CD4-positive, alpha-beta T cell treated with Interleukin-15 for 4 hours (primary cell): ENCODE results near the gene ANO10.
"Not testable (repeated sequence)": the region's sequence is repeated elsewhere in the genome, so short reads cannot be mapped to it uniquely, and the experiment has no call there.

Experiments
- DNase-seq: peaks from one replicate; pipeline ENCODE4 v3.0.0-alpha.2; 2020; ENCODE audit warnings: low spot score

The ANO10 gene

DNA sequence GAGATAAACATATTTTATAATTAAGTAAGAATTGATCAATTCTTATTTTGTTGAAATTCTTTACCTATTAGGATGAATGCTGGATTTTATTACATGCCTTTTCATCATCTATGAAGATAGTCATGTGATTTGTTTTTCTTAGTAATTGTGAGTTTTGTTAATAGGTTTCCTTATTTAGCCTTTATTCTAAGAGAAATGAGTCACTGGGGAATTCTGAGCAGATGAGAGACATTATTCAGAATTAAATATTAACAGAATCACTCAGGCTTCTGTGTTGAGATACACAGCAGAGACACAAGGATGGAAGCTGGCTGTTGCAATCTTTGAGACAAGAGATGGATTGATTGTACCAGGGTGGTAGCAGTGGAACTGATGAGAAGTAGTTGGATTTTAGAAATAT is 7.4 kb upstream of the ANO10 start:
- DNase-seq = no peak

DNA sequence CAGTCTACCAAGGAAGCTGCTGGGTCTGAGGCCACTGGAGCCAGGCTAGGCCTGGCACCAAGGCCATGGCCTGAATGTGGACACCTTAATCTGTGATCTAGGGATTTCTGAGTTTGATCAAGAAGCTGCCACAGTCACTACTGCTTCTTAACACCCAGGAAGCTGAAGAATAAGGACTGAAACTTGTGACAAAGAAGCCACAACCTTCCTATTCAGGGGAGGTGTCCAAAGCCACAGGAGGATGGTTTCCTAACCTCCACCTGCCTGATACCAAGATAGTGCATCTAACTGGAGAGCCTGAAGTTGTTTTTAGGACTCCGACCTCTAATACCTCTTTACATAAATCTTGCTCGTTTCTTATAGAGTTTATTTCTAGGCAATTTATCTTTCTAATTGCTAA is 5.5 kb upstream of the ANO10 start:
- DNase-seq = no peak

DNA sequence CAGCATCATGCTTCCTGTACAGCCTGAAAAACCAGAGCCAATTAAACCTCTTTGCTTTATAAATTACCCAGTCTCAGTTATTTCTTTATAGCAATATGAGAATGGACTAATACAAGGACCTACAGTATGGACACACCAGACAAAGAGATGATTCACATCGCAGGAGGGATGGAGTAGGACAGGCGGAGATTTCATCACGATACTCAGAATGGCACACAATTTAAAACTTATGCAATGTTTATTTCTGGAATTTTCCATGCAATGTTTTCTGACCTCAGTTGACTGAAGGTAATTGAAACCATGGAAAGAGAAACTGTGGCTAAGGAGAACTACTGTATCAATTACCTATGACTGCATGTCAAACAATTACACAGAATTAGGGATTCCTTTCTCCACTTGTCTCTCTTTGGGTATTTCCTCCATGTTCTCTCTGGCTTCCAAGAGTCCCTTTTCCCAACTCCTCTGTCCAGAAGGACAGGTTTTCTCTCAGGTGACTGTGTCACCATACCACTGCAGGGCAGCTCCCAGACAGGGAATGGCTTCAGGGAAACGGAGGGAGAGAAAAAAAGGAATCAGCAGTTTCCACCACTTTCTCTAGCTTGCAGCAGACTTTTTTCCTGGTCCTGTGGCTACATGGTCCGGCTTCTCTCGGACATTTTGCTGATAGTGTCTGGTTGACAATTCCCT is 3.0 kb upstream of the ANO10 start:
- no peak for DNase-seq

DNA sequence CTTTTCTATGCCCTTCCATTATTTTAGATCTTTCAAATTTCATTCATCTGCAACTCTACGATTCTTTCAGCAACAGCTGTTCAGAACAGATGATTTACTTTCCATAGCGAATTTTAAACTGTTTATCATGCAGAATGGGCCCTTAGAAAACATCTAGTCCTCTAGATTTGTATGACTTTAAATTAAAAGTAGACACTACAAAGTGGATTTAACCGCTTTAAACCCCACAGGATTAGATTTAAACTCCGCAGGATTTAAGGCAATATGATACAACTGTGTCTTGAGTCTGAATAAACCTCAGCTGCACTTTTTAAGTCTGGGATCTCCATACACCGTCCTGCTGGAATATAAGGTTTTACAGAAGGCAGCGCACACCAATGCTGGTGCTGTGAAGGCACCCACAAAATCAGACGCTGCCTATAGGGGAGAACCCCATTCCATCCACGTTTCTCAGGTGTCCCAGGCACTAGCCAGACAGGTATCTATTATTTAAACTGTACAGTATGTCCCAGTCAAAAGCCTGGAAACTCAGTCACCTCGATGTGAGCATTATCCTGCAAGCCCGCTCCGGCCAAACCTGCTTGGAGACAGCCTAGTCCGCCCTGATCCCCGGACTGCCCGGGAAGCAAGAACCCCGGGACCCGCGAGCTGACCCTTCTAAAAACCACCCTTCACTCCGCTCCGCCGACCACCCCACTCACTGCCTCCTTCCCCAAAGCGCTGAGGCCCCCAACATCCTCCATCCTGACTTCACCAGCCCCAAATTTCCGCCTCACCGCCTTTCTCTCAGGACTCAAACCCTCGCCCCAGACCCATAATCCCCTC is 768 bp downstream of the ANO10 start:
- DNase-seq = no peak

DNA sequence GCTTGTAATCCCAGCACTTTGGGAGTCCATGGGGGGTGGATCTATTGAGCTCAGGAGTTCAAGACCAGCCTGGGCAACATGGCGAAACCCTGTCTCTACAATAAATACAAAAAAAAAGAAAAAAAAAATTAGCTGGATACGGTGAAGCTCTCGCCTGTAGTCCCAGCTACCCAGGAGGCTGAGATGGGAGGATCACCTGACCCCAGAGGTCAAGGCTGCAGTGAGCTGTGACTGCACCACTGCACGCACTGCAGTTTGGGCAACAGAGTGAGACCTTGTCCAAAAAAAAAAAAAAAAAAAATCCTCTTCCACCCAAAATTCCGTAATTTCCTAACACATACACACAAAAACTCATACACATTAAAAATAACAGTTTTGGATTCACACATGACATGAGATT is 2.2 kb downstream of the ANO10 start:
- no peak for DNase-seq

DNA sequence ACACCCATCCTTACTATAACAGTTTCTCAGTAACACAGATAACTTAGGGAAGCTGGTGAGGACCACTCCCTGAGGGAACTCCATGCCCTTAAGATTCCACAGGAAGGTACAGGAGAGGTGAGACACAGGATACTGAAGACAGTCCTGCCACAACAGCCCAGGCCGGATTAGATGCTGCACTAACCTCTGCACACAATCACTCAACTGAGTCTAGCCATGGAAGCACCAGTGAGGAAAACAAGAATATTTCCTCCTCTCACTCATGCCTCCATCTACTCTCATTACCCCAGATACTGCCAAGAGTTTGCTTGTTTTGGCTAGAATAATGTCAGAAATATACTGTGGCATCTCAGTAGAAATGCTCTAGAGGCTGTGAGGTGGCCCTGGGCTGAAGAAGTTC is 3.7 kb downstream of the ANO10 start:
- no peak for DNase-seq

DNA sequence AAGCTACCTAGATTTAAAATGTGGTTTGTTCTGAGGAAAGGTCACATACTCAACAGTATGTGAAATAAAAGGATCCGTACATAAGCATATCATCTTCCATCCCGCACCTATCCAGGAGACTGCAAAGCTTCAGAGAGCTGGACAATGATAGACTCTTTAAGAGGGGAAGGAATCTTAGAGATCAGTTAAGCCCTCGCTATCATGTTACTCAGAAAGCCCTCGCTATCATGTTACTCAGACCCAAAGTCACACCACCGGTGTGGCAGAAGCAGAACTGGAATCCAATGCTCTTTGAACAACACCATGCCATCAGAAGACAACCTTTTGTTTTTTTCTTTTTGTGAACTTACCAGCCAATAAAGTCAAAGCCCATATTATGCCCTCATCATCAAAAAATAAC is 5.8 kb downstream of the ANO10 start:
- DNase-seq = no peak

DNA sequence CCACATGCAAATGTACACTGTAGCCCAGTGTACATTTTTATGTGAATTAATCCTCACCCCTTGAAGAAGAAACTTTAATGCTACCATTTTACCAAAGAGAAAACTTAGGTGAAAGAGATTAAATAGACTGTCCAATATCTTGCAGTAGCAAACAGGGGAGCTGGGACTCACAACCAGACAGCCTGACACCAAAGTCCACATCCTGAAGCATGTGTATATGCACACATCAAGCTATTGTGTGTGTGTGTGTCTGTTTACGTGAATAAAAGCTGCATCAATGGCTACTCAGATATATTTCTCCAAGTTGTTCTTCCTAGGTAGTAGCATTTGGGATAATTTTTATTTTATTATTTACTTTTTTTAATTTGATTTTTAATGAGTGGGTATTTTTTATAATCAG is 6.7 kb downstream of the ANO10 start:
- no peak for DNase-seq

DNA sequence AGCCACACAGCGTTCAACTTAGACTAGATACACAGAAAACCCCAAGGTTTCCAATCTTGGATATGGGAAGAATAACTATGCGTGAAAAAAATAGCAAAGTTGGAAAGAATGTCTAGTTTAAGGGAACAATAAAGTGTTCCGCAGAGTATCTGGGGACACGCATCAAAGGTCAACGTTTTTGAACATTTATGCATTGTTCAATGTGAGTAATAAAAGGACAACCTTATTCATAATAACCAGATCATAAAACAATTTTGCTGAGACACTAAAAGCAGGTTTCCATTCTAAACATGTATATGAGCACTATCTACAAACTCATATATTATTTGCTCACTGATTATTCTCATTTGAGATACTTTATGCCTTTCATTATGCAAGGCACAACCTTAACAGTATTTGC is 7.8 kb downstream of the ANO10 start:
- DNase-seq = no peak

DNA sequence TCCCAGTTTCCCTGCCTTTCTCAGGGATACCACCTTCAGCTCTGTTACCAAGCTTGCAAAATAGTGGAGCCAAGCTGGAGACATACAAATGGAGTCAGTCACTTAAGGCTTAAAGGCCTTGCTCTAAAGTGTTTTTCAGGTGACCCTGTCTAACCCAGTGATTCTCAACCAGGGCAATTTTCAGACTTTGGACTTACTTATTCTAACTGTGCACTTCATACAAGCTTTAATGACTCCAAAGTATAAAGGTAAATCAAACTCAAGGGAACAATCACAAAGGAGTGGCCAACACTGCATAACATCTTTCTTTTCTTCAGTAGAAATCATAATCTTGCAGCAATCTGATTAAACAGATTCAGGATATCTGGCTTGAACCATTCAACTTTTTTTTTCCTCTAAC is 9.4 kb downstream of the ANO10 start:
- DNase-seq = no peak

DNA sequence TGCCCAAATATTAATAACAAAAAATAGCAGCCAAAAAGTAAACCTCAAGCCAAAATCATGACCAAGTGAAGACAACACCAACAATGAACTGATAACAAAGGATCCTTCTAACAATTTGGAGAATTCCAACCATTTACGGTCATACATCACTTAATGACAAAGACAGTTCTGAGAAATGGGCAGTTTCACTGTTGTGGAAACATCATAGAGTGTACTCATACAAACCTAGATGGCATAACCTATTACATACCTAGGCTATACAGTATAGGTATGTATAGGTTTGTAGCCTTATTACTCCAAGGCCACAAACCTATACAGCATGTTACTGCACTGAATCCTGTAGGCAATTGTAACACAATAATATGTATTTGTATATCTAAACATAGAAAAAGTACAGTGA is 12.4 kb downstream of the ANO10 start:
- DNase-seq = no peak

DNA sequence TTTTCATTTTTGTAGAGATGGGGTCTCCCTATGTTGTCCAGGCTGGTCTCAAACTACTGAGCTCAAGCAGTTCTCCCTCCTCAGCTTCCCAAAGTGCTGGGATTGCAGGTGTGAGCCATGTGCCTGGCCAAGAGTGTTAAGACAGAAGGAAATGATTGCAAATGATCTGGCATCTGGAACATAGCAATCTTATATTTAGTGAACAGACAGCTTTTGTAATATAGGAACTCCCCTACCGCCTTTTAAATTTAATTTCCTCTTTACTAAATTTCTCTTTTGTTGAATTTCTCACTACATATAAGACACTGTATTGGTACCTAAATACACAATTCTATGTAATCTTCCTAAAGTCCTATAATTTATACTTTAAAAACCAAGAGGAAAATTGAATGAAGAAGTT is 13.1 kb downstream of the ANO10 start:
- no peak for DNase-seq

DNA sequence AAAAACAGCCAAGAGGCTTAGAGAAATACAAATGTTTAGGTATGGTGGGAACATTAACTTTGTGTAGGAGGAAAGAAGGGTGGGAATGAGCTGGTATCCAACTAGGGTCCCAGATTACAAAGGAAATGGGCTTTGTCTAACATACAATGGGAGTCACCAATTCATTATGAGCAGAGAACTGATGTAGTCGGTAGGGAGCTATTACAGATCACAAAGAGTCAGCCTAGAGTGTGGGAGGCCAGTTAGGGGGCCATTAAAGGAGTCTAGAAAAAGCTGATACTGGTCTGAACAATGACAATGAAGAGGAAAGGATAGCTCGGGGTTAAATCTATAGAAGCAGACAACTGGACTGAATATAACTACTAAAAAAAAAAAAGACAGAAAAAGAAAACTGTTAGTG is 15.5 kb downstream of the ANO10 start:
- DNase-seq = no peak

DNA sequence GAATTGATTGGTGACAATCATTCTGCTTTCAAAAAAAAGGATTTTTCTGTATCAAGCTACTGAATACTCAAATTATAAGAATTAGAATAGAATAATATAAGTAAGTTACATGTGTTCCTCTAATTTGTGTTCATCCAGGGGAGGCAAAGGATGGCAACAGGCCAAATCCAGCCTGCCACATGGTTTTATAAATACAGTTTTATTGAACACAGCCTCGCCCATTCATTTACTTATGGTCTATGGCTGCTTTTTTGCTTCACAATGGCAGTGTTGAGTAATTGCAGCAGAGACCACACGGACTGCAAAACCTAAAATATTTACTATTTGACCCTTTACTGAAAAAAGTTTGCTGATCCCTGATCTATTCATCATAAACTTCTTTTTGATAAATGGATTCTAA is 21.9 kb downstream of the ANO10 start:
- not testable (repeated sequence) for DNase-seq

DNA sequence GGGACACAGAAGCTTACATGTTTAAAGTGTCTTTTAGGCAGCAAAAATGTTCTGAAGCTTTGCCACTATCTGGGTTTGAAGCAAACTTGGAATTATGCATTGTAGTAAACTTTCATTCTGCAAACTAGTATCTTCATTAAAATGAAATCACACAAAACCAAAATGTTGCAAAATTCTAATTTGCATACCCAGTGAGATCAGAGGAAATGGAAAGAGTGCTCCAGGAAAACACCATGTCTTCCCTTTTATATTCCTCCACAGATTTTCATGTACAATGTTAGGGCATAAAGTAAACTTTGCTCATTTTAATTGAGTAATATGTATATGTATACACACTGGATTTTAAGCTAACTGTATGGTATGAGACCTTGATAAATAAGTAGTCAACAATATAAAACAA is 23.9 kb downstream of the ANO10 start:
- DNase-seq = no peak

DNA sequence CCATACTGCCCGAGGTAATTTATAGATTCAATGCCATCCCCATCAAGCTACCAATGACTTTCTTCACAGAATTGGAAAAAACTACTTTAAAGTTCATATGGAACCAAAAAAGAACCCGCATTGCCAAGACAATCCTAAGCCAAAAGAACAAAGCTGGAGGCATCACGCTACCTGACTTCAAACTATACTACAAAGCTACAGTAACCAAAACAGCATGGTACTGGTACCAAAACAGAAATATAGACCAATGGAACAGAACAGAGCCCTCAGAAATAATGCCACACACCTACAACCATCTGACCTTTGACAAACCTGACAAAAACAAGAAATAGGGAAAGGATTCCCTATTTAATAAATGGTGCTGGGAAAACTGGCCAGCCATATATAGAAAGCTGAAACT is 25.6 kb downstream of the ANO10 start:
- DNase-seq = not testable (repeated sequence)

DNA sequence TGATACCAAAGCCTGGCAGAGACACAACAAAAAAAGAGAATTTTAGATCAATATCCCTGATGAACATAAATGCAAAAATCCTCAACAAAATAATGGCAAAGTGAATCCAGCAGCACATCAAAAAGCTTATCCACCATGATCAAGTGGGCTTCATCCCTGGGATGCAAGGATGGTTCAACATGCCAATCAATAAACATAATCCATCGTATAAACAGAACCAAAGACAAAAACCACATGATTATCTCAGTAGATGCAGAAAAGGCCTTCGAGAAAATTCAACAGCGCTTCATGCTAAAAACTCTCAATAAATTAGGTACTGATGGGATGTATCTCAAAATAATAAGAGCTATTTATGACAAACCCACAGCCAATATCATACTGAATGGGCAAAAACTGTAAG is 26.5 kb downstream of the ANO10 start:
- DNase-seq = not testable (repeated sequence)

DNA sequence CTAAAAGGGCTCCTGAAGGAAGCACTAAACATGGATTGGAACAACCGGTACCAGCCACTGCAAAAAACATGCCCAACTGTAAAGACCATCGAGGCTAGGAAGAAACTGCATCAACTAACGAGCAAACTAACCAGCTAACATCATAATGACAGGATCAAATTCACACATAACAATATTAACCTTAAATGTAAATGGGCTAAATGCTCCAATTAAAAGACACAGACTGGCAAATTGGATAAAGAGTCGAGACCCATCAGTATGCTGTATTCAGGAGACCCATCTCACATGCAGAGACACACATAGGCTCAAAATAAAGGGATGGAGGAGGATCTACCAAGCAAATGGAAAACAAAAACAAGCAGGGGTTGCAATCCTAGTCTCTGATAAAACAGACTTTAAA is 28.2 kb downstream of the ANO10 start:
- not testable (repeated sequence) for DNase-seq

DNA sequence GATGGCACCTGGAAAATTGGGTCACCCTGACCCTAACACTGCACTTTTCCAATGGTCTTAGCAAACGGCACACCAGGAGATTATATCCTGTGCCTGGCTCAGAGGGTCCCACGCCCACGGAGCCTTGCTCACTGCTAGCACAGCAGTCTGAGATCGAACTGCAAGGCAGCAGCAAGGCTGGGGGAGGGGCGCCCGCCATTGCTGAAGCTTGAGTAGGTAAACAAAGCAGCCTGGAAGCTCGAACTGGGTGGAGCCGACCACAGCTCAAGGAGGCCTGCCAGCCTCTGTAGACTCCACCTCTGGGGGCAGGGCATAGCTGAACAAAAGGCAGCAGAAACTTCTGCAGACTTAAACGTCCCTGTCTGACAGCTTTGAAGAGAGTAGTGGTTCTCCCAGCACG is 29.9 kb downstream of the ANO10 start:
- not testable (repeated sequence) for DNase-seq

DNA sequence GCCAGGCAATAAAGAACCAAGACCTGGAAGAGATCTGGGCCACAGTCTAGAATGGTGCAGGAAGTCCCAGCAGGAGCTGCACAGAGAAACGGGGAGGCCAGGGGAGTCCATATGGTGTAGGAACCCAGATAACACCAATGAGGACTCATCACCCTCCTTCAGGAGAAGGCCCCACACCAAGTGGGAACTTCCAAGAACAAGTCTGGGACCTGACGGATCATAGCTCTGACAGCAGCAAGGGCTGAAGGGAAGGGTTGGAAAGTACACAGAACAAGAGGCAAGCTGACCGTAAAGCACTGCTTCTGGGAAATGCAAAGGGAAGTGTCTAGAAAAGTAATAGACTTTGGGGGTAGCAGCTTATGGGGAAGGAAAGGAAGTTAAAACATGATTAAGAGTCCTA is 34.5 kb downstream of the ANO10 start:
- DNase-seq = no peak

DNA sequence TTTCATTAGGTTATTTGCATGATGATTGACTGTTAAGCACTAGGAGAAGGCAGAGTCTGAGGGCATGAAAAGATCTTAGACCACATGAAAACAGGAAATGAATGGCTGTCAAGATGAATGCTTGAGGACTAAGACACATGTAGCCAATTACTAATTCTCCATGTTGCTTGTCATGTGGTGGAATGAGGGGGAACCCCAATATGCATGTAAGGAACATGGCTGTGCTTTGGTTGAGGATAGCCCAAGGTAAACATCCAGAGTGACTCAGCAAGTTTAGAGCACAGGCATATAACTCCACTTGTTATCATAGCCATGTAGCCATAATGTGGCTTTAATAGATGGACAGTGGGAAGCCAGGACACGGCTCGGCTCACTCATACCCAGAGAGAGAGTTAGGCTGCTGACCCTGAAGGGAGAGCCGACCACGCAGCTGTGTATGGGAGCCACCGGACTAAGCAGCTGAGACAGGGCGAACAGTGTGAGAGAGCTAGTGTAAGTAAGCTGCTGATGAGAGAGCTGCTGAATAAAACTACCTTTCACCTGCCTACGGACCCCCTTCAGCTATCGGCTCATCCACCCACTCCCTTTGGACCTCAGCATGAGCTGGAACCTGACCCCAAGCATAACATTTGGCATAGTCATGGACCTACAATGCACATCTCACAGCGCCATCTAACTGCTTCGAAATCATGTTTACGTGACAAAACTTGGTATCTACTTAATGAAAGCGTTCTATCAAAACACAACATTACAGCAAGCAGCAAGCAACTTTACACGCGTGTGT is 37.6 kb downstream of the ANO10 start:
- no peak for DNase-seq

DNA sequence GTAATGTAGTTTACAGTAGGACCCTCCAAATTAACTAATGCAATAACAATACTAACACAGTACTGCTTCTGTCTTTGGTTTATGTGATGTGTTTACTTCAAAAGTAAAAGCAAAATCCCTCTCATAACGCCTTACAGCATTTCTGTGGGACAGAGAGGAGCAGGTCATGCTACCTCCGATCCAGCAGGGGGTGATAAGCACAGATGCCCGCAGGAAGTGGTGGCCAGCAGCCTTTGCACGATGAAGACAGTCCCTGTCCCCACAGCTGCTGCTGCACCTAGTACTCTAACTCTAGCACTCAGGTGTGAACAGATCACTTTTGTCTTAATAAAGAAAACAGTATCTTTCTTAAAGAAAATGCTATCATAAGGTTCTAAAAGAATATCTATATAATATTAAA is 38.3 kb downstream of the ANO10 start:
- no peak for DNase-seq

DNA sequence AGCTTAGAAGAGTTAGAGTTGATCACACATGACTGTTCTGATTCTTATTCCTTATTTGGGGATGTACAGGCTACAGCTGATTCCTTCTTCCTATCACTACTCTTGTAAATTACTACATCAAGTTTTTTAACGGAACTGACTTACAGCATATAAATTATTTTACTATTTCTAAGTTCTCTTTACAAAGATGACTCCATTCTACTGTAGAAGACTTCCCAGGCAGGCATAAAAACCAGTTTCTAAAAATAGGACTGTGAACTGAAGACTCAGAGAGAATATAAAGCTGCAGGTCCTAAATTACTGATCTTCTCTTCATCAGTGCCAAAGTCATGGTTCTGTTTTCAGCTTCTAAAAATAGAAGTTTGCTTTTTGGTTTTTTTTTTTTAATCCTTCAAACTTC is 38.9 kb downstream of the ANO10 start:
- no peak for DNase-seq
